Adrenal gland (tissue), 12 donors: ENCODE measurements around the gene ACAD11. TPM values are rescaled to one million over a fixed set of nuclear protein-coding genes. Genes with fewer than 3 reads are reported as not detected.
"Not testable (repeated sequence)": the region's sequence is repeated elsewhere in the genome, so short reads cannot be mapped to it uniquely, and the experiment has no call there.

Source experiments
- DNase-seq, 7 donors: peaks; one replicate each; pipeline ENCODE4 v3.0.0-alpha.2; 2019 to 2020
- H3K27ac ChIP-seq, 5 donors: fragments of 200-600 bp; sonication (generic) in 4 of 5; 1 replicate in 3 of 5; 2 replicates in 2 of 5; pipeline versions ENCODE4 v1.5.1 to v1.8.0; 2016 to 2020; ENCODE audit warnings: mild to moderate bottlenecking in 1 of 5
- H3K27me3 ChIP-seq: fragments of 200-600 bp; 2 replicates; pipeline ENCODE4 v1.8.0; 2021
- H3K36me3 ChIP-seq, 2 donors: fragments of 200-600 bp; replicated peaks in 1 of 2; 1 replicate in 1 of 2; 2 replicates in 1 of 2; pipeline versions ENCODE4 v1.5.1 to v1.8.0; 2018 to 2022
- H3K4me1 ChIP-seq, 2 donors: fragments of 200-600 bp; replicated peaks in 1 of 2; 1 replicate in 1 of 2; 2 replicates in 1 of 2; pipeline versions ENCODE4 v1.5.1 to v1.8.0; 2018 to 2021
- H3K4me3 ChIP-seq, 4 donors: fragments of 200-600 bp; sonication (generic) in 3 of 4; one replicate each; pipeline ENCODE4 v1.5.1; 2016 to 2018
- H3K9me3 ChIP-seq, 3 donors: fragments of 200-600 bp; sonication (generic) in 1 of 3; replicated peaks in 1 of 3; 1 replicate in 2 of 3; 2 replicates in 1 of 3; pipeline versions ENCODE4 v1.5.1 to v1.8.0; 2016 to 2021
- POLR2A ChIP-seq, 2 donors: fragments of 450-650 bp; IDR thresholded peaks; one replicate each; pipeline ENCODE4 v1.6.1; 2017; ENCODE audit warnings: antibody characterized with exemption in 2 of 2, mild to moderate bottlenecking in 2 of 2, moderate library complexity in 1 of 2
- WGBS, 4 donors: extraction: QIAGEN DNeasy Blood & Tissue Kit in 2 of 4; methylation state at CpG; one replicate each; pipeline versions ENCODE4 v1.1.5 to v1.1.7; 2013 to 2017; 5-methylcytosine and 5-hydroxymethylcytosine counted together
- intact Hi-C, 2 donors: fragments of 100-400 bp; cut with DNase I; formaldehyde crosslinking; loops; one replicate each; pipeline versions ENCODE4 v1.14.1 to v1.15.0; 2022 to 2023
- polyA plus RNA-seq, 3 donors: library from polyadenylated mRNA; stranded (reverse); fragments of 200-250 nt in 2 of 3; fragments of 350-450 nt in 1 of 3; fragmentation: Illumina TruSeq in 1 of 3; extraction: RNeasy Lipid Tissue Mini Kit (QIAGEN cat#74804) in 1 of 3; gene quantifications; one replicate each; pipeline ENCODE4 v1.2.3, GENCODE V29; 2013 to 2014
- total RNA-seq, 9 donors: library from RNA; depleted of rRNA in 4 of 9; stranded (reverse); fragments of >200 nt in 4 of 9; fragments of 120-200 nt in 1 of 9; fragmentation: NEBNext Ultra II Directional in 1 of 9; extraction: Animal tissue kit (Norgen Biotek cat#: 25700) in 1 of 9; gene quantifications; one replicate each; pipeline versions ENCODE4 v1.1.0 to v1.2.4, GENCODE V29; 2013 to 2023
- TF ChIP-seq, protein P1 (sequence below), 6 experiments: fragments of 450-650 bp in 4 of 6; fragments of 200-600 bp in 2 of 6; sonication (generic) in 1 of 6; IDR thresholded peaks; 1 replicate in 5 of 6; 2 replicates in 1 of 6; pipeline versions ENCODE4 v1.5.1 to v1.8.0; 2016 to 2021; ENCODE audit warnings: antibody characterized with exemption in 6 of 6, mild to moderate bottlenecking in 2 of 6, moderate library complexity in 1 of 6
- donor health status: healthy with polysubstance abuse.
- donor health status: Bipolar disorder and iron deficiency.
- donor health status: DM: yes; HTN: yes; CAD: no.
- donor health status: DM: no; HTN: no; CAD: no.
- donor health status: DM: no; HTN: no; CAD: no.
- donor health status: DM: yes; HTN: yes; CAD: no.

Gene ACAD11
- total and polyA plus RNA-seq, 12 donors = 13.6 to 59.1 (median 25.6) TPM

DNA sequence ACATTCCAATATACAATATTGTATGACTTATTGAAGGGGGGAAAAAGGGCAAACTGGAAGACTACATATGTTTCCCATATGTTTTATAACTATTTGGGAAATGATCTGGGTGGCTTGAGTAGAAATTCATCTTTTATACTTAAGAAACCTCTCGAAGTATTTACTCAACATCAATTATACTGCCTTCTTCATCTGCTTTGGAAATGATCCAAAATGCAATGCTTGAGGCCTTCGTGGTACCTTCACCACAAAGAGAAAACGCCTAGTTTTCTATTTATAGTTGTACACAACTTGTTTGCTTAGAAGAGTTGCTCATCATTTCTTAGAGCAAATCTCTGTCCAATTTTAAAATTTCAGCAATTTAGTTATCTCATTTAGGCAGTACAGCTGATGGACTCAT lies 43.7 kb downstream of the ACAD11 start:
- no peak for TF ChIP-seq POLR2A (IDR thresholded peaks at IDR 0.05)
- TF ChIP-seq, protein P1, sequence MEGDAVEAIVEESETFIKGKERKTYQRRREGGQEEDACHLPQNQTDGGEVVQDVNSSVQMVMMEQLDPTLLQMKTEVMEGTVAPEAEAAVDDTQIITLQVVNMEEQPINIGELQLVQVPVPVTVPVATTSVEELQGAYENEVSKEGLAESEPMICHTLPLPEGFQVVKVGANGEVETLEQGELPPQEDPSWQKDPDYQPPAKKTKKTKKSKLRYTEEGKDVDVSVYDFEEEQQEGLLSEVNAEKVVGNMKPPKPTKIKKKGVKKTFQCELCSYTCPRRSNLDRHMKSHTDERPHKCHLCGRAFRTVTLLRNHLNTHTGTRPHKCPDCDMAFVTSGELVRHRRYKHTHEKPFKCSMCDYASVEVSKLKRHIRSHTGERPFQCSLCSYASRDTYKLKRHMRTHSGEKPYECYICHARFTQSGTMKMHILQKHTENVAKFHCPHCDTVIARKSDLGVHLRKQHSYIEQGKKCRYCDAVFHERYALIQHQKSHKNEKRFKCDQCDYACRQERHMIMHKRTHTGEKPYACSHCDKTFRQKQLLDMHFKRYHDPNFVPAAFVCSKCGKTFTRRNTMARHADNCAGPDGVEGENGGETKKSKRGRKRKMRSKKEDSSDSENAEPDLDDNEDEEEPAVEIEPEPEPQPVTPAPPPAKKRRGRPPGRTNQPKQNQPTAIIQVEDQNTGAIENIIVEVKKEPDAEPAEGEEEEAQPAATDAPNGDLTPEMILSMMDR (IDR thresholded peaks at IDR 0.05) = no peak
- Histone ChIP-seq H3K27ac (no peak overlapping the region), H3K9me3 (no peaks in the 10 kb centered on the region), H3K4me3 (no peak overlapping the region), H3K4me1 (no peaks in the 10 kb centered on the region), H3K36me3 (no peaks in the 10 kb centered on the region), H3K27me3 (no peaks in the 10 kb centered on the region)
- no peak for DNase-seq
- intact Hi-C loops = no loop called here
- WGBS, 4 donors = 67 to 75% (median 68%) methylated on average over 3 of the region's 3 CpGs

DNA sequence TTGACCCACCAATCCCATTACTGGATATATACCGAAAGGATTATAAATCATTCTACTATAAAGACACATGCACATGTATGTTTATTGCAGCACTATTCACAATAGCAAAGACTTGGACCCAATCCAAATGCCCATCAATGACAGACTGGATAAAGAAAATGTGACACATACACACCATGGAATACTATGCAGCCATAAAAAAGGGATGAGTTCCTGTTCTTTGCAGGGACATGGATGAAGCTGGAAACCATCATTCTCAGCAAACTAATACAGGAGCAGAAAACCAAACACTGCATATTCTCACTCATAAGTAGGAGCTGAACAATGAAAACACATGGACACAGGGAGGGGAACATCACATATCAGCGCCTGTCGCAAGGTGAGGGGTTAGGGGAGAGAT lies 44.3 kb downstream of the ACAD11 start:
- H3K27ac ChIP-seq, DNase-seq, H3K4me3 ChIP-seq, H3K27me3 ChIP-seq, H3K9me3 ChIP-seq, H3K36me3 ChIP-seq, H3K4me1 ChIP-seq, intact Hi-C loops: not testable (repeated sequence)
- WGBS, 4 donors = 95 to 98% (median 97%) methylated on average over 3 of the region's 3 CpGs

DNA sequence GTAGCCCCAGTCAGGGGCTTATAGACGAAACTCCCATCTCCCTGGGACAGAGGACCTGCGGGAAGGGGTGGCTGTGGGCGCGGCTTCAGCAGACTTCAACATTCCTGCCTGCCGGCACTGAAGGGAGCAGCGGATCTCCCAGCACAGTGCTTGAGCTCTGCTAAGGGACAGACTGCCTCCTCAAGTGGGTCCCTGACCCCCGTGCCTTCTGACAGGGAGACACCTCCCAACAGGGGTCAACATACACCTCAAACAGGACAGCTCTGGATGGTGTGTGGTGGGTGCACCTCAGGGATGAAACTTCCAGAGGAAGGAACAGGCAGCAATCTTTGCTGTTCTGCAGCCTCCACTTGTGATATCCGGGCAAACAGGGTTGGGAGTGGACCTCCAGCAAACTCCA lies 53.0 kb downstream of the ACAD11 start:
- WGBS, 4 donors = 88 to 96% (median 94%) methylated on average over 5 to 8 of the region's 8 CpGs
- intact Hi-C loops, DNase-seq, H3K4me1 ChIP-seq, H3K4me3 ChIP-seq, H3K27me3 ChIP-seq, H3K36me3 ChIP-seq, H3K27ac ChIP-seq, H3K9me3 ChIP-seq: not testable (repeated sequence)

DNA sequence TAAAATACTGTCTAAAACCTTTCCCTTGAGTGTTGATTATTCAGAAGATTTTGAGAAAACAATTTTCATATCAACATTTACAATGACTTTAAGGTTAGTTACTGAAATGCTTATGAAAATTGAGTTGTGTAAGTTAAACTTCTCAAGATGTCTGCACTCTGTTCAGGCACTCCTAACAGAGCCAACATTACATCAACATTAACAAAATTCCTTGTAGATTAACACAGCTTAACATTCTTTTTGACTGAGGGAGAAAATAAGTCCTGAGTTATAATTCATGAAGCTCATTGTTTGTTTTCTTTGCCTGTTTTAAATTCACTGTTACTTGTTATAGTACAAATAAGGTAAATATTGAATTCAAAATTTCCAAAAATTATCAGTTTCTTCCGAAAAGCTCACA lies 53.5 kb downstream of the ACAD11 start:
- H3K4me3 ChIP-seq = no peak overlapping the region
- H3K27ac ChIP-seq = no peak overlapping the region

DNA sequence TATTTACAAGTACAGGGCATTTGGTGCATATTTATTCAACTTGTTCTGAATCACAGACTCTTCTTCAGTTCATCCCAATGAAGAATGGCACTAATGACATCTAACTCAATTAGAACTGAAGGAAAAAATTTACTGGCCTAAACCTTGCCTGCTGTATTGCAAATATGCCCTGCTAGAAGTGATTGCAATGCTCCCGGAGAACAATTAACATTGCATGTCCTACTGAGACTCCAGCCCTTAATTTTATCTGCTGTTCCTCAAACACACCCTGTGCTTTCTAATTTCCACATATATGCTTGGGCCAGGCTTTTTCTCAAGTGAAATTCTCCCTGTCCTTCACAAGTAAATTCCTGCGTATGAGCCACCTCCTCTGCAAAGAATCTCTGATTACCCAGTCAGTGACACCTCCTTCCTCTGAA lies 54.2 kb downstream of the ACAD11 start:
- Histone ChIP-seq H3K4me3 (no peak overlapping the region), H3K9me3 (peaks cover 0 to 10% (median 0%) of the 10 kb centered on the region in 3 donors), H3K27ac (no peak overlapping the region), H3K4me1 (no peaks in the 10 kb centered on the region), H3K36me3 (peaks cover 0 to 7% of the 10 kb centered on the region in 2 donors), H3K27me3 (no peaks in the 10 kb centered on the region)
- 83 to 97% (median 88%) methylated on average over 2 of the region's 2 CpGs for WGBS, 4 donors
- TF ChIP-seq, protein P1 (IDR thresholded peaks at IDR 0.05) = no peak
- no peak for TF ChIP-seq POLR2A (IDR thresholded peaks at IDR 0.05)
- DNase-seq = no peak
- intact Hi-C loops = no loop called here

More for the DNA sequence above, 53.5 kb downstream of the ACAD11 start:
- peaks cover 0 to 7% of the 10 kb centered on the region in 2 donors for H3K36me3 ChIP-seq
- intact Hi-C loops = no loop called here
- no peak for TF ChIP-seq POLR2A (IDR thresholded peaks at IDR 0.05)
- TF ChIP-seq, protein P1 (IDR thresholded peaks at IDR 0.05) = no peak
- 87 to 93% (median 91%) methylated on average over 1 of the region's 1 CpG for WGBS, 4 donors
- no peak for DNase-seq
- H3K27me3 ChIP-seq = no peaks in the 10 kb centered on the region
- no peaks in the 10 kb centered on the region for H3K4me1 ChIP-seq
- H3K9me3 ChIP-seq = peaks cover 0 to 10% (median 0%) of the 10 kb centered on the region in 3 donors

DNA sequence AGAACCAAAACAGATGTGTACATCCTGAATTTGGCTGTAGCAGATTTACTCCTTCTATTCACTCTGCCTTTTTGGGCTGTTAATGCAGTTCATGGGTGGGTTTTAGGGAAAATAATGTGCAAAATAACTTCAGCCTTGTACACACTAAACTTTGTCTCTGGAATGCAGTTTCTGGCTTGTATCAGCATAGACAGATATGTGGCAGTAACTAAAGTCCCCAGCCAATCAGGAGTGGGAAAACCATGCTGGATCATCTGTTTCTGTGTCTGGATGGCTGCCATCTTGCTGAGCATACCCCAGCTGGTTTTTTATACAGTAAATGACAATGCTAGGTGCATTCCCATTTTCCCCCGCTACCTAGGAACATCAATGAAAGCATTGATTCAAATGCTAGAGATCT lies 59.0 kb downstream of the ACAD11 start:
- WGBS, 4 donors = no CpG with 5 or more reads among the region's 1 CpG
- DNase-seq, H3K27ac ChIP-seq, H3K4me3 ChIP-seq, H3K36me3 ChIP-seq, H3K27me3 ChIP-seq, intact Hi-C loops, H3K9me3 ChIP-seq: not testable (repeated sequence)
- H3K4me1 ChIP-seq = peaks cover 0 to 10% of the 10 kb centered on the region in 2 donors
